GM12801 (cell line): ENCODE results near the gene KRTCAP3.

Experiments used
- CTCF ChIP-seq: IDR thresholded peaks from one replicate; pipeline ENCODE4 v1.5.1; 2011; ENCODE audit warnings: control low read depth; ENCODE audit not compliant: insufficient read length; ENCODE audit errors: extremely low read depth

KRTCAP3 gene

DNA sequence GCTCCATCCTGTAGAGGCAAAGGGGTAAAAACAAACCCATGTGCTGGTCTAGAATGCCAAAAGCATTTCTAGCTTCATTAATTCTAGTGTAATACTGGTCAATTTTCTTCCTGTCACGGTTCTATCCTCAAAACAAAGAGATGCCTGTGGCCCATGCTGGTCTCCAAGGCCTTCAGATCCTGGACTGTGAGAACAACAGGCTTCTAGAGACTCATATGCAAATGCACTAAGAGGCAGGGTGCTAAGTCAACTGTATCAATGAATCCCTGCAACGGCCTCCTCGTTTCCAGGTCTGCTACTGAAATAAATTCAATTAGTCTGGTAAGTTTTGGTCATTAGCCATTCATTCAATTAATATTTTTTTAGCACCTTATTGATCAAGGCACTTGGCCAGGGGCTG, 43.3 kb downstream of the KRTCAP3 start:
- TF ChIP-seq CTCF: no peak

- no peak for TF ChIP-seq CTCF
These were observed 46.9 kb downstream of the KRTCAP3 start for GRCh38 chr2:27489118-27489497.

GRCh38 chr2:27489498-27490397, 47.6 kb downstream of the KRTCAP3 start, which contains the start of gene IFT172:
IFT172 (minus strand) TSS chr2:27489743; CDS start chr2:27489653, 90 bp downstream.
- TF ChIP-seq CTCF: no peak

DNA sequence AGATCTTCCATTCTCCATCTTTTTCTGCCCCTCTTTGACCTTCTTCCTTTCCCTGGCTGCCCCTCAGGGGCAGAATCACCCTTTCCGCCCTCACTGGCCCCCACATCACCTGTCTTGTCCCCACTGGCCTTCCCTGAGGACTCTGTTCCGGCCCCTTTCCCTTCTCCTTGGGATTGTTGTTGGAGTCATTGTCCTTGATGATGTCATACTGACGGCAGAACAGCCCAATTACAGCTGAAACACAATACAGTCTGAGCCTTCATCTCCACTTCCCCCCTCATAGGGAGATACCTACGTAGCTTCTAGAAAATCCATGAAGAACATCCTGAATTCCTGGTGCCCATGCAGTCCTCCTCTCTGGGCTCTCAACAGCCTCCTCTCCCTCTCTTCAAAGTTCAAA, 50.4 kb downstream of the KRTCAP3 start:
- no peak for TF ChIP-seq CTCF

DNA sequence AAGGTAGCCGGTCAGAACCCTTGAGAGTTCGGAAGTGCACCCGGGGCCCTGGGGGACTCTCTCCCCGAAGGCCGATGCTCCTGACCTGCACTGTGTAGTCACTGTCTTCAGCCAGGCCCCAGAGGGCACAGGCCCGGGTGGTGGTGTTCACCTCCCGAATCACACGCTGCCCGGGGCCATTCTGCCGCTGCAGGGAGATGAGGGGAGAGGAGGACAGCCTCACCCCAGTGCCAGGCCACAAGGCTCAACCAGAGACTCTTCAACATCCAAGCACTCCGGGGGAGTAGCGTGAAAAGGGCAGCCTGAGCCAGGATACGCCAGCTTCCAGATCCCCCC, 51.7 kb downstream of the KRTCAP3 start:
- no peak for TF ChIP-seq CTCF
